H1 (cell line): Measurements from ENCODE around the gene USP17L15. TPM values are rescaled to one million over a fixed set of nuclear protein-coding genes. Genes with fewer than 3 reads are reported as not detected.
"Not testable (repeated sequence)": the region's sequence is repeated elsewhere in the genome, so short reads cannot be mapped to it uniquely, and the experiment has no call there.

Experiments
- CTCF ChIA-PET: fragments of 300-600 bp; sonication (Branson Sonifier 250); formaldehyde crosslinking; loops from one replicate; lab custom pipeline; 2021; ENCODE audit not compliant: partially characterized antibody; lab: Charles Lee
- POLR2A ChIA-PET: fragments of 300-600 bp; sonication (Branson Sonifier 250); formaldehyde crosslinking; loops from one replicate; lab custom pipeline; 2021; ENCODE audit warnings: inconsistent platforms; ENCODE audit not compliant: partially characterized antibody; lab: Charles Lee
- DNase-seq, 2 experiments: peaks; one replicate each; pipeline versions ENCODE4 v3.0.0 to v3.0.0-alpha.2; 2010 to 2022; ENCODE audit warnings: low spot score in 2 of 2, low read depth in 1 of 2, mixed read lengths in 1 of 2
- FAIRE-seq: peaks from 2 replicates; lab custom pipeline; 2011; peaks lifted over from hg19 to GRCh38; lab: Jason Lieb, UNC
- H2AFZ ChIP-seq: 2 replicates; pipeline ENCODE4 v1.8.1; 2012; ENCODE audit warnings: low read length, inconsistent platforms
- H2AK5ac ChIP-seq: 2 replicates; pipeline ENCODE4 v1.6.1; 2013; ENCODE audit warnings: low read depth, low read length
- H2BK120ac ChIP-seq: replicated peaks from 2 replicates; pipeline ENCODE3; 2013; ENCODE audit warnings: low read depth, low read length, inconsistent platforms
- H2BK12ac ChIP-seq: 2 replicates; pipeline ENCODE4 v1.6.1; 2013; ENCODE audit warnings: low read depth, low read length
- H2BK15ac ChIP-seq: 2 replicates; pipeline ENCODE4 v1.6.1; 2013; ENCODE audit warnings: low read length
- H2BK20ac ChIP-seq: 2 replicates; pipeline ENCODE4 v1.6.1; 2013; ENCODE audit warnings: low read length
- H2BK5ac ChIP-seq: 2 replicates; pipeline ENCODE4 v1.6.1; 2013; ENCODE audit warnings: low read depth, low read length
- H3K14ac ChIP-seq: 2 replicates; pipeline ENCODE4 v1.6.1; 2013; ENCODE audit warnings: inconsistent platforms; ENCODE audit not compliant: insufficient read length
- H3K18ac ChIP-seq: 2 replicates; pipeline ENCODE4 v1.6.1; 2013; ENCODE audit warnings: low read length; ENCODE audit errors: extremely low read depth
- H3K23ac ChIP-seq: 2 replicates; pipeline ENCODE4 v1.6.1; 2013; ENCODE audit warnings: inconsistent platforms; ENCODE audit not compliant: insufficient read length
- H3K23me2 ChIP-seq: 2 replicates; pipeline ENCODE4 v1.6.1; 2013; ENCODE audit warnings: low read depth, low read length
- H3K27ac ChIP-seq: 2 replicates; pipeline ENCODE4 v1.6.1; 2011; ENCODE audit warnings: low read depth, low read length, inconsistent platforms
- H3K27me3 ChIP-seq, 4 experiments: replicated peaks in 1 of 4; 1 replicate in 1 of 4; 2 replicates in 3 of 4; pipeline versions ENCODE4 v1.6.1 to v1.8.1; 2011 to 2013; ENCODE audit warnings: low read length in 3 of 4, mild to moderate bottlenecking in 3 of 4, inconsistent platforms in 2 of 4, mixed read lengths in 2 of 4, moderate library complexity in 1 of 4; ENCODE audit not compliant: control insufficient read depth in 3 of 4, insufficient read depth in 3 of 4; ENCODE audit errors: extremely low read depth in 1 of 4
- H3K36me3 ChIP-seq, 4 experiments: 2 replicates each; pipeline versions ENCODE4 v1.6.1 to v1.8.1; 2011 to 2013; ENCODE audit warnings: mild to moderate bottlenecking in 4 of 4, low read length in 3 of 4, moderate library complexity in 2 of 4, control low read depth in 1 of 4, inconsistent platforms in 1 of 4; ENCODE audit not compliant: insufficient read depth in 4 of 4, control insufficient read depth in 2 of 4
- H3K4ac ChIP-seq: replicated peaks from 2 replicates; pipeline ENCODE3; 2013; ENCODE audit warnings: low read length, low read depth, mixed read lengths, inconsistent platforms; ENCODE audit not compliant: insufficient read length
- H3K4me1 ChIP-seq, 4 experiments: replicated peaks in 1 of 4; 1 replicate in 1 of 4; 2 replicates in 3 of 4; pipeline versions ENCODE4 v1.6.1 to v1.8.1; 2011 to 2013; ENCODE audit warnings: low read length in 3 of 4, inconsistent platforms in 2 of 4, mixed read lengths in 1 of 4; ENCODE audit not compliant: insufficient read depth in 4 of 4, control insufficient read depth in 3 of 4
- H3K4me2 ChIP-seq, 2 experiments: 2 replicates each; pipeline versions ENCODE4 v1.6.1 to v1.8.1; 2011 to 2013; ENCODE audit warnings: low read depth in 2 of 2, low read length in 2 of 2, control low read depth in 1 of 2, inconsistent platforms in 1 of 2, mild to moderate bottlenecking in 1 of 2; ENCODE audit not compliant: insufficient read depth in 1 of 2
- H3K4me3 ChIP-seq, 4 experiments: fragments of 200-600, 300-600 bp in 1 of 4; sonication (generic), shearing (Covaris generic), sonication (Bioruptor Twin) in 1 of 4; 2 replicates each; pipeline versions ENCODE4 v1.5.1 to v1.8.1; 2011 to 2016; ENCODE audit warnings: low read length in 4 of 4, low read depth in 3 of 4, control low read depth in 2 of 4, inconsistent platforms in 2 of 4, mild to moderate bottlenecking in 2 of 4, mixed read lengths in 1 of 4, moderate library complexity in 1 of 4; ENCODE audit not compliant: insufficient read depth in 2 of 4; ENCODE audit errors: extremely low read depth in 1 of 4
- H3K56ac ChIP-seq: replicated peaks from 2 replicates; pipeline ENCODE3; 2013; ENCODE audit warnings: low read depth, mild to moderate bottlenecking, mixed read lengths, low read length, inconsistent platforms; ENCODE audit not compliant: insufficient read length
- H3K79me1 ChIP-seq: 2 replicates; pipeline ENCODE4 v1.6.1; 2013; ENCODE audit warnings: low read depth, low read length, control low read depth
- H3K79me2 ChIP-seq, 2 experiments: 2 replicates each; pipeline versions ENCODE4 v1.6.1 to v1.8.1; 2012 to 2013; ENCODE audit warnings: low read length in 2 of 2, mild to moderate bottlenecking in 2 of 2, inconsistent platforms in 1 of 2; ENCODE audit not compliant: insufficient read depth in 2 of 2, control insufficient read depth in 1 of 2
- H3K9ac ChIP-seq, 4 experiments: replicated peaks in 1 of 4; 1 replicate in 1 of 4; 2 replicates in 3 of 4; pipeline versions ENCODE4 v1.6.1 to v1.8.1; 2011 to 2013; ENCODE audit warnings: low read depth in 3 of 4, low read length in 3 of 4, control low read depth in 2 of 4, mild to moderate bottlenecking in 2 of 4, moderate library complexity in 2 of 4, inconsistent platforms in 1 of 4; ENCODE audit errors: extremely low read depth in 1 of 4
- H3K9me3 ChIP-seq, 2 experiments: 2 replicates each; pipeline versions ENCODE4 v1.6.1 to v1.8.1; 2012 to 2013; ENCODE audit warnings: mild to moderate bottlenecking in 2 of 2, moderate library complexity in 2 of 2, control low read depth in 1 of 2, inconsistent platforms in 1 of 2, low read depth in 1 of 2, low read length in 1 of 2, mixed read lengths in 1 of 2; ENCODE audit not compliant: insufficient read depth in 2 of 2
- H4K20me1 ChIP-seq, 2 experiments: replicated peaks in 1 of 2; 2 replicates each; pipeline versions ENCODE3 to v1.8.1; 2011 to 2013; ENCODE audit warnings: inconsistent platforms in 2 of 2, low read length in 2 of 2, mild to moderate bottlenecking in 1 of 2; ENCODE audit not compliant: insufficient read depth in 2 of 2, control insufficient read depth in 1 of 2
- H4K5ac ChIP-seq: 2 replicates; pipeline ENCODE4 v1.6.1; 2013; ENCODE audit warnings: low read length, low read depth, mixed read lengths, inconsistent platforms; ENCODE audit not compliant: insufficient read length
- H4K8ac ChIP-seq: 2 replicates; pipeline ENCODE4 v1.8.0; 2013; ENCODE audit warnings: mild to moderate bottlenecking, moderate library complexity, low read length, inconsistent platforms; ENCODE audit not compliant: insufficient read depth; ENCODE audit errors: extremely low read depth
- H4K91ac ChIP-seq: replicated peaks from 2 replicates; pipeline ENCODE3; 2013; ENCODE audit warnings: low read length, mixed read lengths, inconsistent platforms; ENCODE audit not compliant: insufficient read length
- WGBS, 2 experiments: shearing (Covaris generic) in 1 of 2; methylation state at CpG; one replicate each; pipeline versions ENCODE4 v1.1.6 to v1.1.7; 2013 to 2015; ENCODE audit warnings: low lambda C conversion rate in 2 of 2, mixed read lengths in 2 of 2, inconsistent platforms in 1 of 2, low coverage in 1 of 2, missing lambda C conversion rate in 1 of 2; ENCODE audit not compliant: insufficient replicate concordance in 2 of 2, insufficient coverage in 1 of 2, insufficient read length in 1 of 2; ENCODE audit errors: extremely low coverage in 1 of 2, missing lambda C conversion rate in 1 of 2; 5-methylcytosine and 5-hydroxymethylcytosine counted together
- long read RNA-seq, 2 experiments: library from RNA in 1 of 2; library from capped mRNA in 1 of 2; stranded (forward); transcript quantifications; one replicate each; pipeline ENCODE4 v2.0.0, GENCODE V29; 2021; ENCODE audit warnings: inconsistent platforms in 1 of 2
- polyA minus RNA-seq, 3 experiments: library from RNA; depleted of rRNA, polyadenylated mRNA; stranded (reverse); fragments of >200 nt; gene quantifications; 1 replicate in 2 of 3; 2 replicates in 1 of 3; pipeline ENCODE4 v1.2.3, GENCODE V29; 2011
- polyA plus RNA-seq, 7 experiments: library from polyadenylated mRNA; depleted of rRNA in 3 of 7; stranded (reverse) in 5 of 7; unstranded in 2 of 7; fragments of >200 nt in 5 of 7; fragments of 200-250 nt in 2 of 7; gene quantifications; 1 replicate in 5 of 7; 2 replicates in 1 of 7; 4 replicates in 1 of 7; pipeline versions ENCODE4 v1.2.1 to v1.2.3, GENCODE V29; 2011 to 2013; ENCODE audit warnings: missing spikeins in 2 of 7, mixed read lengths in 2 of 7
- total RNA-seq: library from RNA; stranded (reverse); fragmentation: NEBNext Ultra II Directional; extraction: Animal tissue kit (Norgen Biotek cat#: 25700); gene quantifications from 2 replicates; pipeline ENCODE4 v1.2.1, GENCODE V29; 2021

USP17L15 gene, protein sequence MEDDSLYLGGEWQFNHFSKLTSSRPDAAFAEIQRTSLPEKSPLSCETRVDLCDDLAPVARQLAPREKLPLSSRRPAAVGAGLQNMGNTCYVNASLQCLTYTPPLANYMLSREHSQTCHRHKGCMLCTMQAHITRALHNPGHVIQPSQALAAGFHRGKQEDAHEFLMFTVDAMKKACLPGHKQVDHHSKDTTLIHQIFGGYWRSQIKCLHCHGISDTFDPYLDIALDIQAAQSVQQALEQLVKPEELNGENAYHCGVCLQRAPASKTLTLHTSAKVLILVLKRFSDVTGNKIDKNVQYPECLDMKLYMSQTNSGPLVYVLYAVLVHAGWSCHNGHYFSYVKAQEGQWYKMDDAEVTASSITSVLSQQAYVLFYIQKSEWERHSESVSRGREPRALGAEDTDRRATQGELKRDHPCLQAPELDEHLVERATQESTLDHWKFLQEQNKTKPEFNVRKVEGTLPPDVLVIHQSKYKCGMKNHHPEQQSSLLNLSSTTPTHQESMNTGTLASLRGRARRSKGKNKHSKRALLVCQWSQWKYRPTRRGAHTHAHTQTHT
- total RNA-seq (not detected in 2 replicates), polyA plus RNA-seq (2011; rRNA removed) (not detected in 2 replicates), polyA minus RNA-seq (2011; rRNA and poly(A)+ RNA removed) (not detected in 2 replicates)
- polyA plus RNA-seq (2011; cell fraction: cytosol; rRNA removed), result not detected
- not detected for polyA plus RNA-seq (2011; cell fraction: nucleus; rRNA removed)
- not detected in 4 replicates for polyA plus RNA-seq (2012, experiment 1 of 2)
- not detected for polyA plus RNA-seq (2012, experiment 2 of 2)
- not detected for polyA plus RNA-seq (2013, experiment 1 of 2)
- not detected for polyA plus RNA-seq (2013, experiment 2 of 2)
- polyA minus RNA-seq (2011; cell fraction: cytosol; rRNA and poly(A)+ RNA removed), result not detected
- polyA minus RNA-seq (2011; cell fraction: nucleus; rRNA and poly(A)+ RNA removed), result not detected
- long read RNA-seq, experiment 1, result 0 reads
- long read RNA-seq, experiment 2, result 0 reads

DNA sequence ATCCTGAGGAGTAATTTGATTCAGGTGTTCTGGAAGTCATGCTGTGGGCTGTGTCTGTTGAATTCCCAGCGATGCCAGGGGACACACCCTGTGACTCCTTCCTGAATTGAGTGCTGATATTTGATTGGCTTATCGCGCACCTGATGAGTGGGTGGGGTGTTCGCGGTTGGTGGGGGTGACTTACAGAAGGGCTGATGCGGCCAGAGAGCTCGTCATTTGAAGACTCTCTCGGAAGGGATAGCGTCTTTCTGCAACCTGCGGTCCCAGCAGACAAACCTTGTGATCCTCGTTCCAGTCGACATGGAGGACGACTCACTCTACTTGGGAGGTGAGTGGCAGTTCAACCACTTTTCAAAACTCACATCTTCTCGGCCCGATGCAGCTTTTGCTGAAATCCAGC lies at the start of gene USP17L15:
Gene USP17L15 (plus strand): TSS at position 301 of the 400 bp plus-strand sequence. CDS start 0 bp downstream, at position 301.
- H3K79me1 ChIP-seq, H2BK12ac ChIP-seq: not testable (repeated sequence)

More for the DNA sequence above, at the start of gene USP17L15:
- H3K23ac ChIP-seq, H3K27ac ChIP-seq, H3K4me3 ChIP-seq, H2BK120ac ChIP-seq, H2BK15ac ChIP-seq, H2AFZ ChIP-seq, H4K20me1 ChIP-seq, H3K4ac ChIP-seq, DNase-seq, H3K27me3 ChIP-seq, CTCF ChIA-PET, FAIRE-seq, H3K79me2 ChIP-seq, H3K9ac ChIP-seq, H3K36me3 ChIP-seq, H3K9me3 ChIP-seq, H3K14ac ChIP-seq, H4K5ac ChIP-seq, H3K18ac ChIP-seq, H3K4me1 ChIP-seq, H2BK20ac ChIP-seq, H3K4me2 ChIP-seq, H2AK5ac ChIP-seq, POLR2A ChIA-PET, H4K91ac ChIP-seq, H3K23me2 ChIP-seq, H3K56ac ChIP-seq, H2BK5ac ChIP-seq, H4K8ac ChIP-seq: not testable (repeated sequence)
- no CpG with 5 or more reads among the region's 15 CpGs for WGBS, 2 experiments
